Hindlimb muscle (tissue), 1 donor: ENCODE measurements around the gene TMEM132C. TPM values are rescaled to one million over a fixed set of nuclear protein-coding genes. Genes with fewer than 3 reads are reported as not detected.

Source experiments
- DNase-seq: peaks from one replicate; pipeline ENCODE4 v3.0.0-alpha.2; 2013
- polyA plus RNA-seq: library from polyadenylated mRNA; unstranded; fragments of 120-200 nt; gene quantifications from one replicate; pipeline ENCODE4 v1.2.1, GENCODE V29; 2013; ENCODE audit not compliant: insufficient read length

TMEM132C gene
- polyA plus RNA-seq, 1 donor, result 2.1 TPM

DNA sequence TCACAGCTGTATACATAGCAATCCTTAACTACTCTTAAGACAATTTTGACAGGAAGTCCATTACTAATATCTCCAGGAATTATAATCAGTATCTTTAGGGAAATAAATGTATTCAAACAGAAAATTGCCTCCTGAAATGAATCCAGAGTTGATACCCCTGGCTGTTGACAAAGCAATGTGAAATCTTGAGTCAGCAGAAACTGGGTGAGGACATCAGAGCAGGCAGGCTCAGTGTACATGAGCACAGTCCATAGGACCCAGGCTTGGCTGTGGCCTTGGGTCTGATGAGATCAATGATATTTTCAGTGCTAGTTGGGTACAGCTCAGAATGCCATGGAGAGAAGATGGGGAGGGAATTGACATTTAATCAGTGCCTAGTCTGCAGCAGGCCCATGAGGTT lies 405.5 kb downstream of the TMEM132C start:
- DNase-seq, result no peak

GRCh38 chr12:128672893-128673292 lies 405.9 kb downstream of the TMEM132C start:
- DNase-seq, result no peak

DNA sequence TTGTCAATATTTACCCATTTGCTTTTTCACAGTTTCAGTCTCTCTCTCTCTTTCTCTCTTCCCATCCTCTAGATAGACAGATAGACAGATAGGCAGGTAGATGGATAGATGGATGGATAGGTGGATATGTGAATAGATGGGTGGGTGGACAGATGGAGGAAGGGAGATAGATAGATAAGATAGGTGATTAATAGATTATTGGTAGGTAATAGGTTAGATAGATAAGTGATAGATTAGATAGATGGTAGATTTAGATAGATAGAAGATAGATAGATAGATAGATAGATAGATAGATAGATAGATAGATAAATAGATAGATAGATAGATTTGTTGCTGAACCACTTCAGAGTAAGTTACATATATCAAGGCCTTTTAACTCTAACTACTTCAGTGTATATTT lies 408.6 kb downstream of the TMEM132C start:
- no peak for DNase-seq

DNA sequence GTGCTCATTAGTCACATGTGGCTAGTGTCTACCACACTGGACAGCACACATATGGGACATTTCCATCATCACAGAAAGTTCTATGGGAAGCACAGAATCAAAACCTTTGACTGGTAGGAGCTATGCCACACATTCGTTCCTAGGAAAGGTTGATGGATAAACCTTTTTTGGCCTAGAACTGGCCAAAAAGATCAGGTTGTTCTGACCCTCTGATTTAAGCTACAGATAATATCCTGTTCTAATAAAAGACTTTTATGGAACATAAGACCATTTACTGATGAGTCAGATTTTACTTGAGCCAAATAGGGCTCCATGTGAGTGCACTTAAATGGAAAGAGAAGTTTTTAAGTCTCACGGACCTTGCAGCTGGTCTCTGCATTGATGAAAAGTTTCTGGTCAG lies 413.6 kb downstream of the TMEM132C start:
- DNase-seq, result no peak

- no peak for DNase-seq
These were observed 415.7 kb downstream of the TMEM132C start for GRCh38 chr12:128682548-128683275.

- DNase-seq, result no peak
These were observed 417.4 kb downstream of the TMEM132C start for GRCh38 chr12:128684352-128684751.

- DNase-seq, result no peak
These were observed 419.0 kb downstream of the TMEM132C start for GRCh38 chr12:128685903-128686475.

- no peak for DNase-seq
These were observed 420.9 kb downstream of the TMEM132C start for GRCh38 chr12:128687851-128688250.

- no peak for DNase-seq
These were observed 423.7 kb downstream of the TMEM132C start for GRCh38 chr12:128690641-128691040.

DNA sequence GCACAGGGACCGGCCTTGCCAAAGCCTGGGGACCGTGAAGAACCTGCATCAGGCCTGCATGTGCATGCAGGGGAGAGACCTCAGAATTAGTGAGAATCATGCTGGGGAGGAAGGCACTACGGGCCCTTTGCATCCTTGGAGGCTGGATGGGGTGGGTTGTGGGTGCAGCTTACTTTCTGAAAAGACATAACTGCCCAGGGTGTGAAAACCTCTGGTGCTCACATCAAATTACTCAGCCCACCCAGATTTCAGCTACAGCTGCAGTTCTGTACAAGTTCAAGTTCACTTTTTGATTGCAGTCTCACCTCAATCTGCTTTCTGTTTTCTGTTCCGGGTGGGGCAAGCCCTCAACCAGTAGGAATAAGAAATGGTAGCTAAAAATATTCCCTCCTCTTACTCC lies 426.1 kb downstream of the TMEM132C start:
- DNase-seq, result no peak

- no peak for DNase-seq
These were observed 426.8 kb downstream of the TMEM132C start for GRCh38 chr12:128693771-128694170.

DNA sequence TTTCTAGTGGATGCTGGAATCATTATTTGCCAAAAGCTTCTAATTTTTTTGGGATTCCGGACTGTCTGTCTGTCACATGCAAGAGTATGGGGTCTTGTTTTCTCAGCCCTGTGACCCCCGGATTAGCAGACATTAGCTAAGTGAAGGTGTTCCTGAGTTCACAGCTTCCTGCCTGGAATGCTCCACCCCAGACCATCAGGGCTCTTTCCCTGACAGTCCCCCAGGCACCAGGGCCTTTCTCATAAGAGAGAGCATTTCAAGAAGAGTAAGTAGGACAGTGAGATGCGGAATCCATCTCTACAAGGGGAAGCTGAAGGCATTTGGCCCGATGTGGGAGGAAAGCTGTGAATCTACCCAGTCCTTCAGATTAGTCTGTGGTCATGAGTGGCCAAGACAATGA lies 427.5 kb downstream of the TMEM132C start:
- DNase-seq, result no peak

DNA sequence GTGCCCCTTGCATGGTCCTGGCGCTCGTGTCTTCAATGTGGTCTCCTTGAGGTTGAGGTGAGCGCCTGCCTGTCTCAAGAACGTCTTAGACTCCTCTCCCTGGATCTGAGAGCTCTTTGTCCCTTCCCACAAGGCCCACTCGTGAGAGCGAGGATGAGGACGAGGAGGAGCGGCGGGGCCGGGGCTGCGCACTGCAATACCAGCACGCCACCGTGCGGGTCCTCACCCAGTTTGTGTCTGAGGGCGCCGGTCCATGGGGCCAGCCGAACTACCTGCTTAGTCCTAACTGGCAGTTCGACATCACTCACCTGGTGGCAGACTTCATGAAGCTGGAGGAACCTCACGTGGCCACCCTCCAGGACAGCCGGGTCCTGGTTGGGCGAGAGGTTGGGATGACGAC lies 428.7 kb downstream of the TMEM132C start:
- no peak for DNase-seq

DNA sequence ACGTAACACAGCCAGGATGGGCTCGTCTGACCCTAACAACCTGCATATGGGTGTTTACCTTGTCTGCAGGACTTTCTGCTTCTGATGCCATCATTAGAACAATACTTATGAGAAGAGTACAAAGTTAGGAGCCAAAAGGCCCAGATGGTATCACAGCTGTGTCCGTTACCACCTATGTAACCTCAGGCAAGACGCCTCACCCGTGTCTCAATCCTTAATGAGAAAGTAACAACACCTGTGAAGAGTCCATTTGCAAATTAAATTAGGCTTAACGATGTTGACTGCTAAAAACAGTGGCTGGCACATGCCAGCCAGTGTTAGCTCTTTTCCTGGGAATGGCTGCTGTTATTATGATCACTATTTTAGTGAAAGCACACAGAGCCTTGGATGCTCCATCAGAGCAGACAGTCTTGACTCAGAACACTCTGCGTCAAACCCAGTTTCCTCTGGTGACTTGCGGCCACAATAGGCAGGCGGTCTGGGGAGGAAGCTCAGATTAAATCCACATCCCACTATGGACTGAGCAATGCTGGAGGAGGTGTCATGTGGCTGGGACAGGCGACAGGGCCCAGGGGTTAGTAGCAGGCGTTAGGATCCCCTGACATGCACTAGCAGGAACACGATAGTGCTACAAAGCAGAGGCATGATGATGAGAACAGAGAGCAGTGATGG lies 431.5 kb downstream of the TMEM132C start:
- no peak for DNase-seq

DNA sequence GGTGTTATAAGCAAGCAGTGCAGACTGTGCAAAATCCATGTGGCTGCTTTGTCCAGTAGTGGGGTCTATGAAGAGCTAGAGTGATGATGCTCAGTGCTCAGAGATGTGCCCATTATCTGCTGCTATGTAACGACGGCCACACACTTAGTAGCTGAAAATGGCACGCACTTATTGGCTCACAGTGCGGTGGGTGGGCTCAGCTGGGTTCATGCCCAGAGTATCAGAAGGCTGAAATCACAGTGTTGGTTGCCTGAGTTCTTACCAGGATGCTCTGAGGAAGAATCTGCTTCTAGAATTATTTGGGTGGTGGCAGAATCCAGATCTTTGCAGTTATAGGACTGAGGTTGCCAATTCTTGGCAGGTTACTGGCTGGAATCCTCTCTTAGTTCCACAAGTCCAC lies 432.1 kb downstream of the TMEM132C start:
- no peak for DNase-seq

DNA sequence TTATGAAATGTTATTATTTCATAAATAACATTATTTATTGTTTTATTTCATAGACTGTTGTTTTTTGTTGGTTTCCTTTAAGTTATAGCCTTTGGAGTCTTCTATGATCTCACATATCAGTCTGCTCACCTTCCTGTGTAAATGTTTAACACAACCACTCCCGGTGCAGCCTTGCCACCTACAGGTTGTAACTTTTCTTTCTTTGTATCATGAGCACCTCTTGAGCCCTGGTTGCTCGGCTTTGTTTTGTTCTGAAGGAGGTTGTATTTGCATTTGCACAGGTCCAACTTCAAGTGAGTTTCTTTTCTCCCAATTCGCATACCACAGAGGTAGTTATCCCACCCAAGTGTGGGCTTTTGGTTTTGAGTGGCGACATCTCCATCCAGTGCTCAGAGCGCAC lies 435.4 kb downstream of the TMEM132C start:
- no peak for DNase-seq

DNA sequence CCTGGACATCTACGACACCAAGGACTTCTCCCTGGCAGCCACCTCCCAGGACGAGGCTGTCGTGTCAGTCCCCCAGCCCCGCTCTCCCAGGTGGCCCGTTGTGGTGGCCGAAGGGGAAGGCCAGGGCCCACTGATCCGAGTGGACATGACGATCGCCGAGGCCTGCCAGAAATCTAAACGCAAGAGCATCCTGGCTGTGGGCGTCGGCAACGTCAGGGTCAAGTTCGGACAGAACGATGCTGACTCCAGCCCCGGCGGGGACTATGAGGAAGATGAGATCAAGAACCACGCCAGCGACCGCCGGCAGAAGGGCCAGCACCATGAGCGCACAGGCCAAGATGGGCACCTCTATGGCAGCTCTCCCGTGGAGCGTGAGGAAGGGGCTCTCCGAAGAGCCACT lies 438.2 kb downstream of the TMEM132C start:
- DNase-seq, result no peak

- no peak for DNase-seq
These were observed 440.5 kb downstream of the TMEM132C start for GRCh38 chr12:128707488-128707887.

- DNase-seq, result no peak
These were observed 441.8 kb downstream of the TMEM132C start for GRCh38 chr12:128708789-128709188.

DNA sequence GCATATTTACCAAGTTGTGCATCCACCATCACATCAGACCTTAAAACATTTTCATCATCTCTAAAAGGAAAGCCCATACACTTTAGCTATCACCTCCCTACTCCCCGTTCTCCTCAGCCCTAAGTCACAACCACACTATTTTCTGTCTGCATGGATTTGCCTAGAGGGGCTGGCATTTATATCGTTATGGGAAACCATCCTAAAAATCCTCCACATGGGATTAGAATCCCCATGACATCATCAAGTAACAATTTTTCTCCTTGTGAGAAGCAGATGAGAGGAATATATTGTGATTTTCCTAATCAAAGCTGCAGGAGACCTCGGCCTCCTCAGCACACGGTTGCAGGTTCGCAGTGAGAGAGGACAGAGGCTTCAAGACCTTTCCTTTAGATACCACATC lies 442.7 kb downstream of the TMEM132C start:
- no peak for DNase-seq

DNA sequence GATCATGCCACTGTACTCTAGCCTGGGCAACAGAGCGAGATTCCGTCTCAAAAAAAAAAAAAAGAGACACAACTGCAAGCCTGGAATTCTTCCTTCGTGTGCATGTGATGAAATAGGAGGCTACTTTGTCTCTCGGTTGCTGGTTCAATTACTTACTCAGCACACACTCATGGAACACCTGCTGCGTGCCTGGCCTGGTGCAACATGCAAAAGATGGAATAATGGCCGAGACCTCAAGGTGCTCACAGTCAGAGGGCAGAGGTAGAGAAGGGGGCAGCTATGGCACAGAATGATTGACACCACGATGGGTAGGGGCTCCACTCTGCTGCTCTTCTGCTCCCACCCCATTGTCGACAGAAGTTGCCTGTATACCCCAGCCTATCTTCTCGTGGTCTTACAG lies 444.5 kb downstream of the TMEM132C start:
- DNase-seq, result no peak

DNA sequence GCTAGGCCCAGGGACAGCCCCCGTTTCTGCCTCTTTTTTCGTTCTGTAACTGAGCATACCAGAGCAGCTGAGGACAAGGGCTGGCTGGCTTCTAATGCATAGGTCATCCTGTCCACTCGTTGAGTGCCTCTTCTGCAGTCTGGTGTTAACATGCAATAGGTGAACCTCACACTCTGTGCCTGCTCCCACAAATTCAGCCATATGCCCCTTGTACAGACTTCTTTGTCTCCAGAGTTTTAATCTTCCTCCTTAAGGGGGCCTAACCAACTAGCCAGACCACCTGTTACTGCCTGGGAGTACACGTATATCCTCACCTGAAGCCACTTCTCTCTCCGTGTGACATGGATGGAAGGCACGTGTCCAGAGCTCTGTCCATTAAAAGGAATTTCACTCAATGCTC lies 445.7 kb downstream of the TMEM132C start:
- no peak for DNase-seq

GRCh38 chr12:128715485-128715884 lies 448.5 kb downstream of the TMEM132C start:
- DNase-seq, result no peak

DNA sequence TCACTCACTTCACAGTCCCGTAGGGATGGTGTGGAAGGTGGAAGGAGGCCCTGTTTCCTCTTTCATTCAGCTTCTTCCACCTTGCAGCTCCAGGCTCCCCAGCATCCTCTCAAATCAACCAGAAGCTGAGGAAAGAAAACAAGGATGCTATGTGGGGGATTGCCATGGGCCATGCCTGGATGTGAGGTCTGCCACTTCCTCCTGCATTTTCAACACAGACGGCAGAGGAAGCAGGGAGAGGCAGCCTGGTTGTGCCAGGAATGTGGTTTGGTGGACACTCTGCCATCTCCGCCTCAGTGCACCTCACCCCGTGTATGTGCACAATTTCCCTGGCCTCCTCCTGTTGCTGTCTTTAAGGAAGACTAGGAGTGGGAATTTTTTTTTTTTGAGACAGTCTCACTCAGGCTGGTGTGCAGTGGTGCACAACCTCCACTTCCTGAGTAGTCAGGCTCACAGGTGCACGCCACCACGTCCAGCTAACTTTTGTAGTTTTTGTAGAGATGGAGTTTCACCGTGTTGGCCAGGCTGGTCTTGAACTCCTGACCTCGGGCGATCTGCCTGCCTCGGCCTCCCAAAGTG lies 457.6 kb downstream of the TMEM132C start:
- no peak for DNase-seq
